Measurements from ENCODE around the gene NFATC1. TPM values are rescaled to one million over a fixed set of nuclear protein-coding genes. Genes with fewer than 3 reads are reported as not detected.

NFATC1 gene
- total RNA-seq, 2 experiments from 2014 or later, result 77.8 to 79.4 TPM

GRCh38 chr18:79377187-79377891, 18.4 kb upstream of the NFATC1 start:
- DNase-seq, result no peak
- Mint-ChIP-seq H3K27ac (no peak overlapping the region), H3K4me1 (ENCODE audit: low read depth) (peaks cover 9% of the 10 kb centered on the region), H3K9me3 (no peaks in the 10 kb centered on the region), H3K4me3 (no peak overlapping the region), H3K27me3 (ENCODE audit: low read depth) (no peaks in the 10 kb centered on the region), H3K36me3 (ENCODE audit: low read depth) (peaks cover 4% of the 10 kb centered on the region)
- intact Hi-C loops (cut with micrococcal nuclease), result loop anchor here (10.0 kb wide), 1 partner anchor 777 kb away; no protein-coding TSS in a partner anchor
- CTCF ChIA-PET, result interaction anchor here (0.8 to 8.6 kb wide), 6 partner anchors 11 to 267 kb away, joined by 3 to 89 read pairs (median 31); no protein-coding TSS in a partner anchor

GRCh38 chr18:79378536-79379250, 17.0 kb upstream of the NFATC1 start:
- Mint-ChIP-seq H3K4me3 (no peak overlapping the region), H3K9me3 (no peaks in the 10 kb centered on the region), H3K4me1 (ENCODE audit: low read depth) (peaks cover 9% of the 10 kb centered on the region), H3K27ac (no peak overlapping the region), H3K36me3 (ENCODE audit: low read depth) (peaks cover 4% of the 10 kb centered on the region), H3K27me3 (ENCODE audit: low read depth) (no peaks in the 10 kb centered on the region)
- intact Hi-C loops (cut with micrococcal nuclease), result loop anchor here (1.0 to 10.0 kb wide), 6 partner anchors 15 to 776 kb away; partner anchors contain the start of gene CTDP1
- CTCF ChIA-PET, result interaction anchor here (0.5 to 8.6 kb wide), 20 partner anchors 11 to 269 kb away, joined by 3 to 89 read pairs (median 4); no protein-coding TSS in a partner anchor
- peak; percentile 91 for DNase-seq

GRCh38 chr18:79379251-79379905, 16.4 kb upstream of the NFATC1 start:
- no peaks in the 10 kb centered on the region for H3K27me3 Mint-ChIP-seq (ENCODE audit: low read depth)
- intact Hi-C loops (cut with micrococcal nuclease), result loop anchor here (1.0 to 10.0 kb wide), 6 partner anchors 14 to 775 kb away; partner anchors contain the start of gene CTDP1
- H3K36me3 Mint-ChIP-seq (ENCODE audit: low read depth), result peaks cover 4% of the 10 kb centered on the region
- no peak overlapping the region for H3K4me3 Mint-ChIP-seq
- peaks cover 9% of the 10 kb centered on the region for H3K4me1 Mint-ChIP-seq (ENCODE audit: low read depth)
- CTCF ChIA-PET, result interaction anchor here (0.5 to 8.6 kb wide), 20 partner anchors 8 to 384 kb away, joined by 3 to 89 read pairs (median 4); partner anchors contain the start of gene NFATC1
- H3K27ac Mint-ChIP-seq, result peak overlapping the region; percentile 36
- DNase-seq, result no peak
- no peaks in the 10 kb centered on the region for H3K9me3 Mint-ChIP-seq

- CTCF ChIA-PET, result interaction anchor here (0.8 to 8.6 kb wide), 22 partner anchors 9 to 419 kb away, joined by 3 to 89 read pairs (median 5); partner anchors contain the start of gene NFATC1
- H3K36me3 Mint-ChIP-seq (ENCODE audit: low read depth), result peaks cover 4% of the 10 kb centered on the region
- no peak overlapping the region for H3K4me3 Mint-ChIP-seq
- H3K27ac Mint-ChIP-seq, result no peak overlapping the region
- intact Hi-C loops (cut with micrococcal nuclease), result loop anchor here (1.0 to 10.0 kb wide), 6 partner anchors 13 to 775 kb away; partner anchors contain the start of gene CTDP1
- H3K4me1 Mint-ChIP-seq (ENCODE audit: low read depth), result peaks cover 11% of the 10 kb centered on the region
- H3K27me3 Mint-ChIP-seq (ENCODE audit: low read depth), result no peaks in the 10 kb centered on the region
- H3K9me3 Mint-ChIP-seq, result no peaks in the 10 kb centered on the region
- DNase-seq, result no peak
Measured at GRCh38 chr18:79379931-79380815, 15.6 kb upstream of the NFATC1 start.

GRCh38 chr18:79380816-79381806, 14.6 kb upstream of the NFATC1 start:
- CTCF ChIA-PET, result interaction anchor here (0.6 to 8.6 kb wide), 25 partner anchors 10 to 418 kb away, joined by 3 to 89 read pairs (median 5); no protein-coding TSS in a partner anchor
- Mint-ChIP-seq H3K9me3 (no peaks in the 10 kb centered on the region), H3K36me3 (ENCODE audit: low read depth) (peaks cover 4% of the 10 kb centered on the region), H3K27me3 (ENCODE audit: low read depth) (no peaks in the 10 kb centered on the region), H3K4me3 (no peak overlapping the region), H3K4me1 (ENCODE audit: low read depth) (peaks cover 11% of the 10 kb centered on the region), H3K27ac (no peak overlapping the region)
- intact Hi-C loops (cut with micrococcal nuclease), result no loop called here
- peak; percentile 85 for DNase-seq

GRCh38 chr18:79381811-79382311, 13.9 kb upstream of the NFATC1 start:
- Mint-ChIP-seq H3K27ac (no peak overlapping the region), H3K27me3 (ENCODE audit: low read depth) (no peaks in the 10 kb centered on the region), H3K4me1 (ENCODE audit: low read depth) (peaks cover 11% of the 10 kb centered on the region), H3K4me3 (no peak overlapping the region), H3K9me3 (no peaks in the 10 kb centered on the region), H3K36me3 (ENCODE audit: low read depth) (peaks cover 4% of the 10 kb centered on the region)
- CTCF ChIA-PET, result interaction anchor here (0.9 to 8.6 kb wide), 14 partner anchors 10 to 297 kb away, joined by 3 to 89 read pairs (median 4); no protein-coding TSS in a partner anchor
- no peak for DNase-seq
- intact Hi-C loops (cut with micrococcal nuclease), result no loop called here

- intact Hi-C loops (cut with micrococcal nuclease), result no loop called here
- CTCF ChIA-PET, result interaction anchor here (1.0 to 8.6 kb wide), 4 partner anchors 9 to 262 kb away, joined by 3 to 89 read pairs (median 30); no protein-coding TSS in a partner anchor
Measured at GRCh38 chr18:79382681-79383387, 12.9 kb upstream of the NFATC1 start.

GRCh38 chr18:79383388-79384056, 12.2 kb upstream of the NFATC1 start:
- no peak for DNase-seq
- Mint-ChIP-seq H3K27ac (no peak overlapping the region), H3K27me3 (ENCODE audit: low read depth) (no peaks in the 10 kb centered on the region), H3K36me3 (ENCODE audit: low read depth) (peaks cover 1% of the 10 kb centered on the region), H3K4me3 (no peak overlapping the region), H3K9me3 (no peaks in the 10 kb centered on the region), H3K4me1 (ENCODE audit: low read depth) (peaks cover 11% of the 10 kb centered on the region)
- CTCF ChIA-PET, result interaction anchor here (1.0 to 8.6 kb wide), 3 partner anchors 8 to 261 kb away, joined by 3 to 89 read pairs (median 57); no protein-coding TSS in a partner anchor
- intact Hi-C loops (cut with micrococcal nuclease), result no loop called here

More at GRCh38 chr18:79382681-79383387, 12.9 kb upstream of the NFATC1 start:
- H3K9me3 Mint-ChIP-seq, result no peaks in the 10 kb centered on the region
- H3K27ac Mint-ChIP-seq, result no peak overlapping the region
- H3K36me3 Mint-ChIP-seq (ENCODE audit: low read depth), result peaks cover 4% of the 10 kb centered on the region
- no peaks in the 10 kb centered on the region for H3K27me3 Mint-ChIP-seq (ENCODE audit: low read depth)
- H3K4me1 Mint-ChIP-seq (ENCODE audit: low read depth), result peaks cover 11% of the 10 kb centered on the region
- DNase-seq, result no peak
- no peak overlapping the region for H3K4me3 Mint-ChIP-seq

GRCh38 chr18:79384151-79384807, 11.5 kb upstream of the NFATC1 start:
- intact Hi-C loops (cut with micrococcal nuclease), result no loop called here
- no peak for DNase-seq
- CTCF ChIA-PET, result interaction anchor here (0.8 to 8.6 kb wide), 4 partner anchors 9 to 261 kb away, joined by 3 to 89 read pairs (median 4); no protein-coding TSS in a partner anchor
- H3K9me3 Mint-ChIP-seq, result no peaks in the 10 kb centered on the region
- peaks cover 1% of the 10 kb centered on the region for H3K27me3 Mint-ChIP-seq (ENCODE audit: low read depth)
- H3K36me3 Mint-ChIP-seq (ENCODE audit: low read depth), result no peaks in the 10 kb centered on the region
- H3K27ac Mint-ChIP-seq, result no peak overlapping the region
- peaks cover 6% of the 10 kb centered on the region for H3K4me1 Mint-ChIP-seq (ENCODE audit: low read depth)
- H3K4me3 Mint-ChIP-seq, result no peak overlapping the region

Measured in activated naive CD4-positive, alpha-beta T cell treated with anti-CD3 and anti-CD28 coated beads for 36 hours (primary cell).